GM21786 (cell line): Measurements from ENCODE around the gene WDR11.

Experiments used
- ATAC-seq: cut with Tn5 transposase; IDR thresholded peaks from one replicate; pipeline ENCODE4 v1.9.1; 2021; ENCODE audit not compliant: unreplicated experiment

WDR11 gene

GRCh38 chr10:120942806-120943413, 91.7 kb downstream of the WDR11 start:
- ATAC-seq, result peak; percentile 86

DNA sequence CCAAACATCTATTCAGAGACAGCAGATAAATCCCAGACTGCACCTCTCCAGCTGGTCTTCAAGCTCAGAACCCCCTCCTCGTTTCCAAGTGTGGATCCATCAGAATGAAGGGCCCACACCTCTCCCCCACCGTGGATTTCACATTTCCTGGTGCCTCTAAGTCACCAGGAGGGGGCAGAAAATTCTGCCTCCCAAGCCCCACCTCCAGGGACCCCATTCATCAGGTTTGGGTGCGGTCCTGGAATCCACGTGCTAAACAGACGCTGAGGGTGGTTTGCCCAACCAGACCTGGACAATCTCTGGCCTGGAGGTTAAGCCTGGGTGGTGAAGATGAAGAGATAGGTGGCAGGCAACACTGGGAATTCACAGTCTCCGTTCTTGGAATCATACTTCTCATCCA, 92.4 kb downstream of the WDR11 start:
- no peak for ATAC-seq

DNA sequence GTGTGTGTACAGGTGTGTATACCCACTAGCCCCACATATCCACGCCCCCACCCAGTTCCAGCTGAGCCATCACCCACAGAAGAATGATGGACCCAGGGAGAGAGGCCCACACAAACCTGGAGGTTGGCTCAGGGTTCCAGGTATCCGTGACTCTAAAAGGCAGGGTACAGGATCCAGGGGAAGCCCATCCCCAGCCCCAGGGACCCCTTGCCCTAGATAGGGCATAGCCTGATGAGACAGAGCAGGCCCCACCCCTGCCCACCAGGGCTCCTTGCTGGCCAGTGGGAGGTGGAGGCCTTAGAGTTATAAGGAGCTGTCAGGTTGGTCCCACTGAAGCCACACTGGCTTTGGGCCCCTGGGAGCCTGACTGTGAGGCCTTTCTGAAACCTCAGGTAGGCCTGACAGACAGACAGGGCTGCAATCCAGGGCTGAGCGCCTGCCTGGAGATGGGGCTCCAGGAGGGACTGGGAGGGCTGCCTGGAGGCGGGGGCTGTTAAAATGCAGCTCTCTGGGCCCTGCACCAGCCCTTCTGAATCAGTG, 93.5 kb downstream of the WDR11 start:
- ATAC-seq, result no peak

- no peak for ATAC-seq
Observed at GRCh38 chr10:120945182-120945581, 94.0 kb downstream of the WDR11 start.

DNA sequence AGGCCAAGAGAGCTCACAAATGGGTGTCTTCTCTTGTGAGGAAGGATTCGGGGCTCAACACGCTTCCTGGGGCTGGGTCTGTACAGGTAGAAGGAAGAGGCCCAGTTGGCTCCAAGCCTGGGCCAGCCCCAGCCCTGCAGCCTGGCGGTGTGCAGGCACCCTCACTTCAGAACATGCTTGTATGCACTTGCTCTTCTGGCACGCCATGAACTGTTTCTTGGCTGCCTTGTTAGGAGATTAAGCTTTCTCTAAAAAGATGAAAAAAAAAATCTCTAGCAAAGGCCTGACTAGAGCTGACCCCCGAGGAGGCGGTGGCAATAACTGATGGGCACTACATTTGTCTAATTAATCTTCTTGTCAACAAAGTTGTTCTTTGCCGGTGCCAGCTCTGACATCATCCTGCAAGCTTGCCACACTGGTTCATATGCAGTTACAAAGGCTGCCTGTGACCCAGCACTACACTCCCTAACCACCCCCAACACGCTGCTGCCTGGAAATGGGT, 94.7 kb downstream of the WDR11 start:
- no peak for ATAC-seq

GRCh38 chr10:120946497-120946896, 95.3 kb downstream of the WDR11 start:
- ATAC-seq, result no peak

GRCh38 chr10:120948889-120949608, 97.9 kb downstream of the WDR11 start:
- ATAC-seq, result peak; percentile 85

GRCh38 chr10:120949609-120950031, 98.5 kb downstream of the WDR11 start:
- no peak for ATAC-seq

DNA sequence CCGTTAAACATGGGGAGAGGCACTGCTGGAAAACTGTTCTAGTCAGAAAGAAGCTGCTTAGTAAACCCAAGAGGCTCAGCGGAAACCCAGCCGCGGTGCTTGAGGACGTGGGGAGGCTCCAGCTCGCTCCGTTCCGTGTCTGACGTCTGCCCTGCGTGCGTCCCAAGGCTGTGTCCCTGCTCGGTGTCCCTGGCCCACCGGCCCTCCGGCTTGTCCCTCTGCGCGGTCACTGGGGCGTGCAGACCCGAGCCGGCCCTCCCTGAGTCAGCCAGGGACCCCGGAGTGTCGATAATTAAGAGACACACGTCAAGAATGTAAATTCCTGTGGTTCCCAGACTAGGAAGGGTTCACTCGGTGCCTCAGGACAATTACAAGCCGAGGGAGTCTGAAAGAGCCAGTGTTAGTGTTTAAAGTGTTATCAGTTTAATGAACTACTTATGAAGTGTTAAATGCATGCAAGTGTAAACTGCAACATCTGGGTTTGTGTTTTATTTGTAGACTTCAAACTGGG, 98.9 kb downstream of the WDR11 start:
- no peak for ATAC-seq

DNA sequence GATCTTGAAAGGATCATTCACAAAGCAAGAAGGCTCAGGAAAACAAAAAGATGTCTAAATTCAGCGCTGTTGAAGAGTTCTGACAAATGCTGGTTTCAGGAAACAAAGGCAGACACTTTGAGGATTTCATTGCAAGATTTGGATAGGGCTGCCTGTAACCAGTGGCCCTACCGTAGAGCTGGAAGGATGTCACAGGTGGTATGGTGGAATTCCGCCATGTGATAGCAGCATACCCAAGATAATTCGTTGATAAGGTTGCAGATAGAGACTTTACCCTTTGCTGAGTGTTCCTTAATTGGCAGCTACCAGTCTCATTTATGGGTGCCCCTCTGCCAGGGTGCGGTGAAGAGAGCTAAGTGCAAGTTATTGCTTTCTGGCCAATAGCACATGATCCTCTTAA, 100.1 kb downstream of the WDR11 start:
- ATAC-seq, result no peak

DNA sequence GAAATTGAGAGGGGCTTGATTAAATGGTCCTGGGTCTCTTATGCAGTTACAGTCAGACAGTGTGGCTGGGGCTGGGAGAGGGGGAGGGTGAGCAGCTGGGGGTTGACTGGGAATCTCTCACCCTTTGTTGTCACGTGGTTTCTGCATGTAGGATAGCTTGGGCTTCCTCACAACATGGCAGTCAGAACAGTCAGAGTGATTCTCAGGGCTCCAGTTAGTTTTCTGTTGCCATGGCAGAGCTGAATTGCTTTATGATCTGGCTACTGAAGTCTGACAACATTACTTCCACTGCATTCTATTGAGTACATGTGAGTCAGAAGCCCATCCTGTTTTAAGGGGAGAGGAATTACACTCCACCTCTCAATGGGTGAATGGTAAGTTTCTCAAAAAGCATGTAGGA, 102.7 kb downstream of the WDR11 start:
- no peak for ATAC-seq
